Stimulated activated memory B cell treated with anti-CD40 and anti-IgM and Interleukin-4, amounts not matched to agents 10 μg/mL and 1 μg/mL and 100 μg/mL, for 72 hours (primary cell): Measurements from ENCODE around the gene ALDH3B1.

ENCODE experiments used
- ATAC-seq: fragments of 150-1000 bp; cut with Tn5 transposase; 2 replicates; pipeline ENCODE4 v1.10.0; 2021
- H3K27ac Mint-ChIP-seq: one replicate; pipeline ENCODE4 v1.8.0; 2022; ENCODE audit warnings: mild to moderate bottlenecking, mixed read lengths
- H3K27me3 Mint-ChIP-seq: one replicate; pipeline ENCODE4 v1.8.0; 2022; ENCODE audit warnings: mixed read lengths
- H3K36me3 Mint-ChIP-seq: one replicate; pipeline ENCODE4 v1.8.0; 2022; ENCODE audit warnings: mixed read lengths
- H3K4me1 Mint-ChIP-seq: one replicate; pipeline ENCODE4 v1.8.0; 2022; ENCODE audit warnings: mixed read lengths
- H3K4me3 Mint-ChIP-seq: one replicate; pipeline ENCODE4 v1.8.0; 2022; ENCODE audit warnings: mild to moderate bottlenecking, moderate library complexity, mixed read lengths
- H3K9me3 Mint-ChIP-seq: one replicate; pipeline ENCODE4 v1.8.0; 2022; ENCODE audit warnings: mixed read lengths

Gene ALDH3B1

DNA sequence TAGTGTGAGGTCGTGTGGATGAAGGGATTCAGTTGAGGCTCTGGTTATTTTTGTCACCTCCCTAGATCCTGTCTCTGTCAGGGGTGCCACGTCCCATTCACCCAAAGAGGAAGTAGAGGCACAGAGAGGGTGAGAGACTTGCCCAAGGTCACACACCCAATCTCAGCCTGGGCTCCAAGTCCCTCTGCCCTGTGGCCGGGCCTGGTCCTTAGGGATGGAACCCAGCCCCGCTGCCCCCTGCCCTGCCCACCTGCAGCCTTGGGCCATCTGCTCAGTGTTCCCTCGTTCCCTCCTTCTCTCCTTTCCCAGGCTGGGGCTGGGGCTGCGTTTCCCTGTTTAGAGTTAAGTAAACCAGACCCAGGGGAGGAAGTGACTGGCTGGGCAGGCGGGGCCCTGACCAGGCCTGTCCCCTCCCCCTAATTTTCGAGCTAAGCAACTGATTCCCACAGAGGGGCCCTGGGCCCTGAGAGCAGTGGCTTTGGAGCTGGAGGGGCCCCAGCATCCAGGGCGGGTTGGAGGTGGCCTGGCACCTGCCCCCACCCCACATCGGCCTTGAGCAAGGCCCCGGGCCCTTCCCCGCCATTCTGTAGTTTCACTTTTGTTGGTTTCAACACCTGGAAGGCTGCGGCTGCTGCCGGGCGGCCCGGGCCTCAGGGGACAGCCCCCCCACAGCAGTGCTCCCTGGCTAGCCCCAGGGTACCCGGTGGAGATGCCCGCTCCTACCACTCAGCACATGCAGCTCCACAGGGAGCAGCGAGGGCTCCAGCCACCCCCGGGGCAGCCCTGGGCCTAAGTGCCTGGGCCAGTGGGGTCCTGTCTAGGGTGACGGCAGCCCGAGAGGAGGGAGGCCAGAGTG is 30.2 kb downstream of the ALDH3B1 start:
- Mint-ChIP-seq H3K36me3 (peaks cover 23% of the 10 kb centered on the region), H3K4me1 (peaks cover 39% of the 10 kb centered on the region), H3K4me3 (peak overlapping the region; percentile 98), H3K9me3 (no peaks in the 10 kb centered on the region), H3K27ac (peak overlapping the region; percentile 93), H3K27me3 (no peaks in the 10 kb centered on the region)
- peak; percentile 78 for ATAC-seq

DNA sequence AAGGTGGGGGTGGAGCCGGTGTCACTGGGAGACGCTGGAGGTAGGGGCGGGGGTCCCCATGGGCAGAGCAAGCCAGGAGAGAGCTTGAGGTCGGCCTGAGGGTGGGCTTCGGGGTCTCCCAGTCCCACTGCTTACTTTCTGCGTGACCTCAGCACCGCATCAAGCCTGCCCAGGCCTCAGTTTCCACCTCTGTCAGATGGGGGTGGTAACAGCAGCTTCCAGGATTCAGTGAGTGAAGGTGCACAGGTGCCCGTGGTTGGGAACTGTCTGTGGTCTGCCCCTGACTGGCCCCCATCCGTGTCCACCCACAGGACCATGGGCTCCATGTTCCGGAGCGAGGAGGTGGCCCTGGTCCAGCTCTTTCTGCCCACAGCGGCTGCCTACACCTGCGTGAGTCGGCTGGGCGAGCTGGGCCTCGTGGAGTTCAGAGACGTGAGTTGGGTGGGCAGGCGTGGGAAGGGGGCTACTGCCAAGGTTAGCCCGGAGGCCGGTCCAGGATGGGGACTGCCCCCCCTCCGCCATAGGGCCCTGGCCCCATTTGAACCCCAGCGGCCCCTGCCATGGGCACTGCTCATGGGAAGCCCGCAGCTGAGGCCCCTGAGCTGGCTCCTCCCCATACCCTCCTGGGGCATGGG is 30.9 kb downstream of the ALDH3B1 start:
- H3K36me3 Mint-ChIP-seq, result peaks cover 29% of the 10 kb centered on the region
- ATAC-seq, result no peak
- peaks cover 39% of the 10 kb centered on the region for H3K4me1 Mint-ChIP-seq
- H3K27ac Mint-ChIP-seq, result peak overlapping the region; percentile 93
- H3K4me3 Mint-ChIP-seq, result peak overlapping the region; percentile 98
- no peaks in the 10 kb centered on the region for H3K9me3 Mint-ChIP-seq
- H3K27me3 Mint-ChIP-seq, result no peaks in the 10 kb centered on the region

DNA sequence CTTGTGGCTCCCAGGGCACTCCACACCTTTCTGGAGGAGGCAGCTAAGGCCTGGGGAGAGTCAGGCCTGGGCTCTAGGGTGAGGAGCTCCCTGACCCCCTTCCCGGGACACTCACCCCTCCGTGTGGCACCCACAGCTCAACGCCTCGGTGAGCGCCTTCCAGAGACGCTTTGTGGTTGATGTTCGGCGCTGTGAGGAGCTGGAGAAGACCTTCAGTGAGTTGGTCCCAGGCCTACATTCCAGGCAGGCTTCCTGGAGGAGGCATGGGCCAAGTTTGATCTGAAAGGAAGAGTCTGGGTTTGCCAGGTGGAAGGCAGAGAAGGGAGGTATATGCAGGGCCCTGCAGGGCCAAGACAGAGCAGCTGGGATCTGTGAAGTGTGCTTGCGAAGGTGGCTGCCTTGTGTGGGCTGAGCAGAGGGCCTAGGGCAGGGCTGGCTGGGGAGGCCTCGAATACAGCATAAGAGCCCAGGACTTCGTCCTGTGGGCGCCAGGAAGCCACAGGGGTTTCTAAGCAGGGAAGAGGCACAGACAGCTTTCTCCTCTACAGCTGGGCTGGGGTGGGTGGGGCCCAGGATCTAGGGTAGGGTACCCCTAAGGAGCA is 31.6 kb downstream of the ALDH3B1 start:
- H3K27ac Mint-ChIP-seq, result peak overlapping the region; percentile 93
- peaks cover 26% of the 10 kb centered on the region for H3K36me3 Mint-ChIP-seq
- H3K4me1 Mint-ChIP-seq, result peaks cover 36% of the 10 kb centered on the region
- no peaks in the 10 kb centered on the region for H3K27me3 Mint-ChIP-seq
- H3K9me3 Mint-ChIP-seq, result no peaks in the 10 kb centered on the region
- H3K4me3 Mint-ChIP-seq, result no peak overlapping the region
- ATAC-seq, result no peak

DNA sequence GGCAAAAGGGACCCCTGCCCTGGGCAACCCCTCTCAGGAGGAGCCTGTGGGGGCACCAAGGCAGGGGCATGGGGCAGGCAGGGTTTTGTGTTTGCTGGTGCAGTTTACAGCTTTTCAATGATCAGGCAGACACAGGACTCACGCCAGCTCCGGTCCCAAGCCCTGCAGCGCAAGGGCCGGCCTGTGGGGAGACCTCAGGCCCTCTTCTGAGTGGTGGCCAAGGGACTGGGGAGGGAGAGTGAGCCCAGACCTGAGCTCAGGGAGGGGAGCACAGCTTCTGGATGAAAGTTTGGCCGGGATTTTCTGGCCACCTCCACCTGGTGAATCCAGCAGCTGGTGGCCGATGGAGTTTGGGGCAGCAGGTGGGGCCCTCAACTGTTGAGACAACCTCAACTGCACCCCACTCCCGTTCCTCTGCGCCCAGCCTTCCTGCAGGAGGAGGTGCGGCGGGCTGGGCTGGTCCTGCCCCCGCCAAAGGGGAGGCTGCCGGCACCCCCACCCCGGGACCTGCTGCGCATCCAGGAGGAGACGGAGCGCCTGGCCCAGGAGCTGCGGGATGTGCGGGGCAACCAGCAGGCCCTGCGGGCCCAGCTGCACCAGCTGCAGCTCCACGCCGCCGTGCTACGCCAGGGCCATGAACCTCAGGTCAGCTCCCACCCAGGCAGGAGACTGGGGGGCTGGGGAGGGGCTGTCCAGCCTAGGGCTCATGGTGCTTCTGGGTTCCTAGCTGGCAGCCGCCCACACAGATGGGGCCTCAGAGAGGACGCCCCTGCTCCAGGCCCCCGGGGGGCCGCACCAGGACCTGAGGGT is 32.3 kb downstream of the ALDH3B1 start:
- no peak overlapping the region for H3K4me3 Mint-ChIP-seq
- no peaks in the 10 kb centered on the region for H3K27me3 Mint-ChIP-seq
- H3K9me3 Mint-ChIP-seq, result no peaks in the 10 kb centered on the region
- no peak for ATAC-seq
- no peak overlapping the region for H3K27ac Mint-ChIP-seq
- peaks cover 26% of the 10 kb centered on the region for H3K36me3 Mint-ChIP-seq
- H3K4me1 Mint-ChIP-seq, result peaks cover 29% of the 10 kb centered on the region

DNA sequence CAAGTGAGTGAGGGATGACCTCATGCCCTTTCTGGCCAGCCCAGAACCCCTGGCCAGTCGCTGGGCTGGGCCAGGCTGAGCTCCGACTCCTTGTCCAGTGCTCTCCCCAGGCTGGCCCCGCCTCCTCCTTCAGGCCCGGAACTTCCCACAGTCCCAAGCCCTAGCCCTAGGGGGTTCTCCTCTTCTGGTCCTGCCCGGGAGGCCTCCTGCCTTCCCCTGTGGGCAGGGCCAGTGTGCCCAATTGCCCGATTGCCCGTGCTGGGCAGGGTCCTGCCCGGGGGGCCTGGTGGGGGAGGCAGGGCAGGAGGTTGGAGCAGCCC is 32.9 kb downstream of the ALDH3B1 start:
- no peak for ATAC-seq
- Mint-ChIP-seq H3K27me3 (no peaks in the 10 kb centered on the region), H3K27ac (no peak overlapping the region), H3K9me3 (no peaks in the 10 kb centered on the region), H3K36me3 (peaks cover 28% of the 10 kb centered on the region), H3K4me1 (peaks cover 28% of the 10 kb centered on the region), H3K4me3 (no peak overlapping the region)

DNA sequence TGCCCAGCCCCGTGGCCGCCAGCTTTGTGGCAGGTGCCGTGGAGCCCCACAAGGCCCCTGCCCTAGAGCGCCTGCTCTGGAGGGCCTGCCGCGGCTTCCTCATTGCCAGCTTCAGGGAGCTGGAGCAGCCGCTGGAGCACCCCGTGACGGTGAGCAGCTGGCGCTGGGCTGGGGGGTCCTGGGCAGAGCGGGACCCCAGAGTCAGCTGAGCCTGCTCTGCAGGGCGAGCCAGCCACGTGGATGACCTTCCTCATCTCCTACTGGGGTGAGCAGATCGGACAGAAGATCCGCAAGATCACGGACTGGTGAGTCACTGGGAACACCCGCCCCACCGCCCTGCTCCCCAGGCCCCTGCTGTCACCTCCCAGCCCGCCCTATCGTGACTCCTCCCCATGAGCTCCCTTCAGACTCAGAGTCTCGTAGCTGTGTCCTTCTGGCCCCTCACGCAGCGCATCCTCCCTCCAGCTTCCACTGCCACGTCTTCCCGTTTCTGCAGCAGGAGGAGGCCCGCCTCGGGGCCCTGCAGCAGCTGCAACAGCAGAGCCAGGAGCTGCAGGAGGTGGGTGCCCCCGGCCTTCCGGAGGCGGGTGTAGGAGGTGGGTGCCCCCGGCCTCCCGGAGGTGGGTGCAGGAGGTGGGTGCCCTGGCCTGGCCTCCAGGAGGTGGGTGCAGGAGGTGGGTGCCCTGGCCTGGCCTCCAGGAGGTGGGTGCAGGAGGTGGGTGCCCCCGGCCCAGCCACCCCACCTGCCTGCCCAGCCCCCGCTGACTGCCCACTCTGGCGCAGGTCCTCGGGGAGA is 33.4 kb downstream of the ALDH3B1 start:
- H3K27me3 Mint-ChIP-seq, result no peaks in the 10 kb centered on the region
- H3K9me3 Mint-ChIP-seq, result no peaks in the 10 kb centered on the region
- H3K27ac Mint-ChIP-seq, result no peak overlapping the region
- H3K36me3 Mint-ChIP-seq, result peaks cover 28% of the 10 kb centered on the region
- H3K4me3 Mint-ChIP-seq, result no peak overlapping the region
- no peak for ATAC-seq
- peaks cover 28% of the 10 kb centered on the region for H3K4me1 Mint-ChIP-seq

DNA sequence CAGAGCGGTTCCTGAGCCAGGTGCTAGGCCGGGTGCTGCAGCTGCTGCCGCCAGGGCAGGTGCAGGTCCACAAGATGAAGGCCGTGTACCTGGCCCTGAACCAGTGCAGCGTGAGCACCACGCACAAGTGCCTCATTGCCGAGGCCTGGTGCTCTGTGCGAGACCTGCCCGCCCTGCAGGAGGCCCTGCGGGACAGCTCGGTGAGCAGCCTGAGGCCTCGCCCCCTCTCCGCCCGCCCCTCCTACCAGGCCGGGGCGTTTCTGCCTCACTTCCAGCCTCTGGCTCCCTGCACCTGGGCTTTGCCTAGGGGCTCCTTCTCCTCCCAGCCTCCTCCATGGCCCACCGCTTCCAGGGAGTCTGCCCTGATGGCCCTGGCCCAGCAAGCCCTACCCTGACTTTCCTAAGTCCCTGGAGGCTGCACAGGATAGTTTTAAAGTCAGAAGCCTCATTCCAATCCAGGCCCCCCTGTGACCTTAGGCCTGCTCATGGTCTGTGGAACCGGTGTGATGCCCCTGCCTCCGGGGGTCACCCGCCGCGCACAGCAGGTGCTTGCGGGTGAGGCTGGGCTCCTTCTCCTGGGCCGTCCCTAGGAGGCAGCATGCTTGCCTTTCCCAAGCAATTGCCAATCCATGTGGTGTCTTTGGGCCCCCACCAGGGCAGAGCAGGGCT is 34.2 kb downstream of the ALDH3B1 start:
- no peaks in the 10 kb centered on the region for H3K27me3 Mint-ChIP-seq
- H3K36me3 Mint-ChIP-seq, result peaks cover 28% of the 10 kb centered on the region
- no peaks in the 10 kb centered on the region for H3K9me3 Mint-ChIP-seq
- H3K4me1 Mint-ChIP-seq, result peaks cover 24% of the 10 kb centered on the region
- no peak overlapping the region for H3K4me3 Mint-ChIP-seq
- no peak for ATAC-seq
- H3K27ac Mint-ChIP-seq, result no peak overlapping the region

DNA sequence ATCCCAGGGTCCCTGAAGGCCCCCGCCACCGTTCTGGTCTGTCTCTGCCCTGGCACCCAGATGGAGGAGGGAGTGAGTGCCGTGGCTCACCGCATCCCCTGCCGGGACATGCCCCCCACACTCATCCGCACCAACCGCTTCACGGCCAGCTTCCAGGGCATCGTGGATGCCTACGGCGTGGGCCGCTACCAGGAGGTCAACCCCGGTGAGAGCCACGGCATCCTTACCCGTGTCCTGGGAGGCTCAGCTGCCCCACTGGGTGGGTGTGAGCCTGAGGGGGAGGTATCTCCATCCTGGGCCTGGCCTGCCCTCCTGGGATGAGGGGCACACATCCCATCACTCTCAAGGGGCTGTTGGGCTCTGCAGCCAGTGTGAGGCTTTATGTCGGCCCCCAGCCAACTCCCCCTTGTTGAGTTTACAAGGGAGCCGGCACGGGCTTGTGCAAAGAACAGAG is 34.8 kb downstream of the ALDH3B1 start:
- peaks cover 28% of the 10 kb centered on the region for H3K36me3 Mint-ChIP-seq
- no peak for ATAC-seq
- H3K4me1 Mint-ChIP-seq, result peaks cover 18% of the 10 kb centered on the region
- no peak overlapping the region for H3K4me3 Mint-ChIP-seq
- H3K27ac Mint-ChIP-seq, result no peak overlapping the region
- H3K27me3 Mint-ChIP-seq, result no peaks in the 10 kb centered on the region
- no peaks in the 10 kb centered on the region for H3K9me3 Mint-ChIP-seq

DNA sequence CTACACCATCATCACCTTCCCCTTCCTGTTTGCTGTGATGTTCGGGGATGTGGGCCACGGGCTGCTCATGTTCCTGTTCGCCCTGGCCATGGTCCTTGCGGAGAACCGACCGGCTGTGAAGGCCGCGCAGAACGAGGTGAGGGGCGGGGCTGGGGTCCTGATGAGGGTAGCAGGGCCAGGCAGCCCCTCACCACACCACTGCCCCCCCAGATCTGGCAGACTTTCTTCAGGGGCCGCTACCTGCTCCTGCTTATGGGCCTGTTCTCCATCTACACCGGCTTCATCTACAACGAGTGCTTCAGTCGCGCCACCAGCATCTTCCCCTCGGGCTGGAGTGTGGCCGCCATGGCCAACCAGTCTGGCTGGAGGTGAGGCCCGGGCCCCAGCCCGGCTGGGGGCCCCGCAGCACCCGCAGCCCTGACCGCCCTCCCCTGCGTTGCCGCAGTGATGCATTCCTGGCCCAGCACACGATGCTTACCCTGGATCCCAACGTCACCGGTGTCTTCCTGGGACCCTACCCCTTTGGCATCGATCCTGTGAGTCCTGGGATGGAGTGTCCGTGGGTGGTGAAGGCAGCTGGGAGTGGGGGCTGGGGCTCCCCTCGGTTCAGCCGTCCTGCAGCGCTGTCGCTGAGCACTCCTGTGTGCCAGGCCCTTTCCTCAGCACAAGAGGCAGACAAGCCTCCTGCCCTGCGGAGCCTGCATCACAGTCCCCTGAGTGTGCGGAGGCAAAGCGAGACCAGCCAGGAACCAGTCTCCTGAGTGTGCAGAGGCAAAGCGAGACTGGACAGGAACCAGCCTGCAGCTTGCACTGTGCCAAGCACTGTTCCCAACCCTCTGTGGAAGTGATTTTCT is 37.5 kb downstream of the ALDH3B1 start:
- H3K27ac Mint-ChIP-seq, result no peak overlapping the region

DNA sequence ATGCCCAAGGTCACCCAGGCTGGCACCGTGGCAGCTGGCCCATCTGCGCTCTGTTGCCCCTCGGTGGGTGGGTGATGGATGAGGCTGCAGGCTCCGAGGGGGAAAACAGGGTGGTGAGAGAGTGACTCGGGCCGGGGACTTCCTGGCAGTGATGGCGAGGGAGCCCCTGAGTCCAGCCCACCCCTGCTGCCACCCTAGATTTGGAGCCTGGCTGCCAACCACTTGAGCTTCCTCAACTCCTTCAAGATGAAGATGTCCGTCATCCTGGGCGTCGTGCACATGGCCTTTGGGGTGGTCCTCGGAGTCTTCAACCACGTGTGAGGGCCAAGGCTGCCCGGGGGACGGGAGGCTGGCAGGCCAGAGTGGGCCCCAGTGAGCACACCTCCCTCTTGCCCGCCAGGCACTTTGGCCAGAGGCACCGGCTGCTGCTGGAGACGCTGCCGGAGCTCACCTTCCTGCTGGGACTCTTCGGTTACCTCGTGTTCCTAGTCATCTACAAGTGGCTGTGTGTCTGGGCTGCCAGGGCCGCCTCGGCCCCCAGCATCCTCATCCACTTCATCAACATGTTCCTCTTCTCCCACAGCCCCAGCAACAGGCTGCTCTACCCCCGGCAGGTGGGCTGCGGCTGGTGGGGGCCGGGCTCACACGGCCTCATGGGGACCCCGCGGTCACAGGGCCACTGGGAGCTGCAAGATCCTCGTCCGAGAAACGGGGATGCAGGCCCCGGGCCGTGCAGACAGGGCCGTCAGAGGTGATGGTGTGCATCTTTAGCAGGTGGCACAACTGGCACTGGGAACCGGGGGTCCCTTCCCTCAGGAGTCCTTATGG is 38.8 kb downstream of the ALDH3B1 start:
- H3K36me3 Mint-ChIP-seq, result peaks cover 39% of the 10 kb centered on the region
- no peak for ATAC-seq
- H3K4me3 Mint-ChIP-seq, result no peak overlapping the region
- peaks cover 10% of the 10 kb centered on the region for H3K4me1 Mint-ChIP-seq
- H3K9me3 Mint-ChIP-seq, result no peaks in the 10 kb centered on the region
- H3K27me3 Mint-ChIP-seq, result no peaks in the 10 kb centered on the region
- H3K27ac Mint-ChIP-seq, result no peak overlapping the region

More for the DNA sequence above, 37.5 kb downstream of the ALDH3B1 start:
- H3K4me3 Mint-ChIP-seq, result no peak overlapping the region
- no peaks in the 10 kb centered on the region for H3K27me3 Mint-ChIP-seq
- peaks cover 5% of the 10 kb centered on the region for H3K4me1 Mint-ChIP-seq
- ATAC-seq, result no peak
- peaks cover 39% of the 10 kb centered on the region for H3K36me3 Mint-ChIP-seq
- no peaks in the 10 kb centered on the region for H3K9me3 Mint-ChIP-seq

DNA sequence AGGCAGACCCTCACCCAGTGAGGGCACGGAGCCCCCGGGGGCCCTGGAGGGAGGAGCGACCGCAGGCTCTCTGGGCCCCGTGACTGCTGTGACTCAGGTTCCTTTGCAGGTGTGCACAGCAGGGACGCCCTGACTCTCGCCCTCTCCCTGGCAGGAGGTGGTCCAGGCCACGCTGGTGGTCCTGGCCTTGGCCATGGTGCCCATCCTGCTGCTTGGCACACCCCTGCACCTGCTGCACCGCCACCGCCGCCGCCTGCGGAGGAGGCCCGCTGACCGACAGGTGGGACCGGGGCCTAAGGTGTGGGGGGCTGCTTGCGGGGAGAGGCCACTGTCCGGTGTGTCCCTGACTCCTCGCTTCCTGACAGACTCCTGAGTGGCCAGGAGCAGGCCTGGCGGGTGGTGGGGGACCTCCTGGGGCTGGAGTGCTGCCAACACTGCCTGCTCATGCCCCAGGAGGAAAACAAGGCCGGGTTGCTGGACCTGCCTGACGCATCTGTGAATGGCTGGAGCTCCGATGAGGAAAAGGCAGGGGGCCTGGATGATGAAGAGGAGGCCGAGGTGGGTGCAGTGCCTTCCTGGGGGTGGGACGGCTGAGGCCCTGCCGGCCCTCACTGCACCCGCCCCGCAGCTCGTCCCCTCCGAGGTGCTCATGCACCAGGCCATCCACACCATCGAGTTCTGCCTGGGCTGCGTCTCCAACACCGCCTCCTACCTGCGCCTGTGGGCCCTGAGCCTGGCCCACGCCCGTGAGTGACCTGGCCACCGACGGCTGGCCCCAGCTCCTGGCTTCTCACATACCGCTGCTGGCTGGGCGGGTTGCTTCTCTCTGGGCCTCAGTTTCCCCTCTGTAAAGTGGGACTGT is 39.6 kb downstream of the ALDH3B1 start:
- Mint-ChIP-seq H3K9me3 (no peaks in the 10 kb centered on the region), H3K36me3 (peaks cover 33% of the 10 kb centered on the region), H3K27ac (no peak overlapping the region), H3K4me3 (no peak overlapping the region), H3K4me1 (peaks cover 10% of the 10 kb centered on the region), H3K27me3 (no peaks in the 10 kb centered on the region)
- ATAC-seq, result no peak

DNA sequence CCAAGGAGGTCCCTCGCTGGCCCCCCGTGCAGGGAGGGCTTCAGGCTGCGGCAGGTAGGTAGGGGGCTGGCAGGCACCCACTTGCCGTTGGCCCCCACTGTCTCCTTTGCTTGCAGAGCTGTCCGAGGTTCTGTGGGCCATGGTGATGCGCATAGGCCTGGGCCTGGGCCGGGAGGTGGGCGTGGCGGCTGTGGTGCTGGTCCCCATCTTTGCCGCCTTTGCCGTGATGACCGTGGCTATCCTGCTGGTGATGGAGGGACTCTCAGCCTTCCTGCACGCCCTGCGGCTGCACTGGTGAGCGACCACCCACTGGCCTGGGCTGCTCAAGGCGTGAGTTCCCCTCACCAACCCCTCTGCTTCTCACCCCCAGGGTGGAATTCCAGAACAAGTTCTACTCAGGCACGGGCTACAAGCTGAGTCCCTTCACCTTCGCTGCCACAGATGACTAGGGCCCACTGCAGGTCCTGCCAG is 40.3 kb downstream of the ALDH3B1 start:
- ATAC-seq, result no peak
- no peak overlapping the region for H3K27ac Mint-ChIP-seq
- H3K4me1 Mint-ChIP-seq, result peaks cover 10% of the 10 kb centered on the region
- H3K36me3 Mint-ChIP-seq, result peaks cover 28% of the 10 kb centered on the region
- no peaks in the 10 kb centered on the region for H3K27me3 Mint-ChIP-seq
- H3K9me3 Mint-ChIP-seq, result no peaks in the 10 kb centered on the region
- H3K4me3 Mint-ChIP-seq, result no peak overlapping the region
